B cell (primary cell): ENCODE measurements around the gene TBX20. TPM values are rescaled to one million over a fixed set of nuclear protein-coding genes. Genes with fewer than 3 reads are reported as not detected.

Experiments
- ATAC-seq: fragments of 200-7000 bp; cut with Tn5 transposase; one replicate; pipeline ENCODE4 v1.10.0; 2021; ENCODE audit warnings: low read depth, mild to moderate bottlenecking, moderate number of reproducible peaks, moderate library complexity
- CTCF ChIA-PET: fragments of 350-600 bp; sonication (Branson Sonifier 250); formaldehyde crosslinking; loops from one replicate; lab custom pipeline; 2021; ENCODE audit warnings: antibody characterized with exemption, inconsistent platforms; lab: Charles Lee
- POLR2A ChIA-PET: fragments of 350-600 bp; sonication (Branson Sonifier 250); formaldehyde crosslinking; loops from one replicate; lab custom pipeline; 2021; ENCODE audit warnings: antibody characterized with exemption; lab: Charles Lee
- DNase-seq: peaks from one replicate; pipeline ENCODE4 v3.0.0; 2013
- H2AFZ ChIP-seq: 2 replicates; pipeline ENCODE4 v1.6.1; 2012; ENCODE audit warnings: mild to moderate bottlenecking, low read depth, low read length; ENCODE audit not compliant: insufficient read depth, poor library complexity, severe bottlenecking
- H3K27ac ChIP-seq, 2 donors: 1 replicate in 1 of 2; 2 replicates in 1 of 2; pipeline ENCODE4 v1.5.1; 2012 to 2013; ENCODE audit warnings: low read length in 2 of 2, mild to moderate bottlenecking in 2 of 2, moderate library complexity in 1 of 2
- H3K27me3 ChIP-seq, 4 experiments: fragments of 200-600 bp in 1 of 4; sonication (generic) in 1 of 4; replicated peaks in 1 of 4; 1 replicate in 2 of 4; 2 replicates in 2 of 4; pipeline versions ENCODE4 v1.6.1 to v1.7.0; 2013 to 2016; ENCODE audit warnings: low read length in 3 of 4, mild to moderate bottlenecking in 2 of 4, mixed read lengths in 1 of 4, moderate library complexity in 1 of 4; ENCODE audit not compliant: insufficient read depth in 4 of 4, control insufficient read depth in 3 of 4; ENCODE audit errors: control extremely low read depth in 1 of 4
- H3K36me3 ChIP-seq, 2 experiments: replicated peaks in 1 of 2; 1 replicate in 1 of 2; 2 replicates in 1 of 2; pipeline versions ENCODE4 v1.6.1 to v1.7.1; 2013; ENCODE audit warnings: low read length in 1 of 2; ENCODE audit not compliant: insufficient read depth in 2 of 2, control insufficient read depth in 1 of 2; ENCODE audit errors: control extremely low read depth in 1 of 2, extremely low read depth in 1 of 2
- H3K4me1 ChIP-seq, 2 donors: fragments of 200-600 bp in 1 of 2; sonication (generic) in 1 of 2; 1 replicate in 1 of 2; 2 replicates in 1 of 2; pipeline versions ENCODE4 v1.5.1 to v1.6.1; 2013 to 2017; ENCODE audit warnings: low read length in 2 of 2; ENCODE audit not compliant: control insufficient read depth in 2 of 2, insufficient read depth in 2 of 2
- H3K4me2 ChIP-seq: replicated peaks from 2 replicates; pipeline ENCODE3; 2012; ENCODE audit warnings: mild to moderate bottlenecking, low read depth, low read length; ENCODE audit not compliant: poor library complexity, severe bottlenecking
- H3K4me3 ChIP-seq, 5 experiments: fragments of 200-600 bp in 1 of 5; sonication (generic) in 1 of 5; 1 replicate in 3 of 5; 2 replicates in 2 of 5; pipeline versions ENCODE4 v1.5.1 to v1.7.0; 2011 to 2016; ENCODE audit warnings: low read length in 4 of 5, mild to moderate bottlenecking in 4 of 5, low read depth in 2 of 5, control low read depth in 1 of 5, moderate library complexity in 1 of 5; ENCODE audit not compliant: insufficient read depth in 1 of 5; ENCODE audit errors: control extremely low read depth in 1 of 5, extremely low read depth in 1 of 5
- H3K79me2 ChIP-seq: fragments of 200-600 bp; sonication (generic); one replicate; pipeline ENCODE4 v1.6.0; 2016; ENCODE audit warnings: low read length; ENCODE audit not compliant: control insufficient read depth, insufficient read depth
- H3K9ac ChIP-seq: fragments of 200-600 bp; sonication (generic); 2 replicates; pipeline ENCODE4 v1.6.1; 2017; ENCODE audit warnings: mild to moderate bottlenecking, low read length, moderate library complexity
- H3K9me3 ChIP-seq, 3 donors: one replicate each; pipeline versions ENCODE4 v1.6.1 to v1.7.1; 2013; ENCODE audit warnings: low read length in 2 of 3; ENCODE audit not compliant: control insufficient read depth in 2 of 3, insufficient read depth in 1 of 3; ENCODE audit errors: control extremely low read depth in 1 of 3
- H4K20me1 ChIP-seq: 2 replicates; pipeline ENCODE4 v1.6.0; 2012; ENCODE audit warnings: mild to moderate bottlenecking, low read length; ENCODE audit not compliant: insufficient read depth, control insufficient read depth, poor library complexity, severe bottlenecking
- H3K27ac Mint-ChIP-seq: one replicate; pipeline ENCODE4 v1.8.0; 2021; ENCODE audit warnings: mixed read lengths
- H3K27me3 Mint-ChIP-seq: one replicate; pipeline ENCODE4 v1.8.0; 2021; ENCODE audit warnings: mixed read lengths
- H3K4me1 Mint-ChIP-seq: one replicate; pipeline ENCODE4 v1.8.0; 2021; ENCODE audit warnings: mixed read lengths
- H3K4me3 Mint-ChIP-seq: one replicate; pipeline ENCODE4 v1.8.0; 2021; ENCODE audit warnings: mixed read lengths
- H3K9me3 Mint-ChIP-seq: one replicate; pipeline ENCODE4 v1.8.0; 2022; ENCODE audit warnings: mixed read lengths; ENCODE audit not compliant: insufficient read depth
- CTCF ChIP-seq: fragments of 200-600 bp; IDR thresholded peaks from one replicate; pipeline ENCODE4 v1.8.0; 2022; ENCODE audit warnings: antibody characterized with exemption, mild to moderate bottlenecking
- EZH2 ChIP-seq: IDR thresholded peaks from 2 replicates; pipeline ENCODE4 v1.6.1; 2012; ENCODE audit warnings: borderline replicate concordance, low read depth, mild to moderate bottlenecking, moderate library complexity, low read length; ENCODE audit not compliant: insufficient read depth, poor library complexity, severe bottlenecking
- WGBS: methylation state at CpG from one replicate; pipeline ENCODE4 v1.1.5; 2013; ENCODE audit warnings: missing lambda C conversion rate; ENCODE audit not compliant: insufficient coverage; 5-methylcytosine and 5-hydroxymethylcytosine counted together
- intact Hi-C: fragments of 100-400 bp; cut with micrococcal nuclease; formaldehyde crosslinking; loops from one replicate; pipeline ENCODE4 v1.10.0; 2022
- polyA plus RNA-seq: library from polyadenylated mRNA; depleted of rRNA; stranded (reverse); fragments of >200 nt; gene quantifications from 2 replicates; pipeline ENCODE4 v1.2.3, GENCODE V29; 2012
- total RNA-seq, 2 donors: library from RNA; stranded (reverse); fragments of 120-200 nt in 1 of 2; gene quantifications; 1 replicate in 1 of 2; 2 replicates in 1 of 2; pipeline versions ENCODE4 v1.2.3 to v1.2.4, GENCODE V29; 2013 to 2022

Gene TBX20
- total and polyA plus RNA-seq, 2 donors (not counting 1 experiment from before 2014, with no cell fraction given): 0.25 TPM; not detected in 1

- Mint-ChIP-seq H3K4me3 (no peak overlapping the region), H3K4me1 (peaks cover 9% of the 10 kb centered on the region), H3K27me3 (peaks cover 64% of the 10 kb centered on the region), H3K9me3 (no peaks in the 10 kb centered on the region), H3K27ac (no peak overlapping the region)
- no peaks in the 10 kb centered on the region for H4K20me1 ChIP-seq
- peaks cover 0 to 18% (median 2%) of the 10 kb centered on the region in 3 donors for H3K9me3 ChIP-seq
- no peak overlapping the region for H3K4me2 ChIP-seq
- peaks cover 8 to 20% of the 10 kb centered on the region in 2 donors for H3K4me1 ChIP-seq
- WGBS: 17% methylated on average over 17 of the region's 21 CpGs
- no peak overlapping the region for H3K4me3 ChIP-seq
- no peak for TF ChIP-seq CTCF
- TF ChIP-seq EZH2: no peak
- H3K79me2 ChIP-seq: no peaks in the 10 kb centered on the region
- peaks cover 3 to 56% (median 50%) of the 10 kb centered on the region in 4 experiments for H3K27me3 ChIP-seq
- H3K36me3 ChIP-seq: no peaks in the 10 kb centered on the region
- H2AFZ ChIP-seq: no peak overlapping the region
- intact Hi-C loops: no loop called here
- ChIA-PET POLR2A (no interaction called here), CTCF (no interaction called here)
- ATAC-seq (no peak), DNase-seq (no peak)
- H3K27ac ChIP-seq: no peak overlapping the region
- no peak overlapping the region for H3K9ac ChIP-seq
These were observed 5.0 kb downstream of the TBX20 start for GRCh38 chr7:35248576-35249536.

GRCh38 chr7:35246819-35247218 is 7.1 kb downstream of the TBX20 start:
- Histone ChIP-seq H3K27ac (no peak overlapping the region), H3K9ac (no peak overlapping the region), H3K36me3 (no peaks in the 10 kb centered on the region), H3K9me3 (peaks cover 0 to 10% (median 0%) of the 10 kb centered on the region in 3 donors), H3K4me2 (no peak overlapping the region), H2AFZ (no peak overlapping the region), H3K27me3 (peaks cover 3 to 41% (median 33%) of the 10 kb centered on the region in 4 experiments), H4K20me1 (no peaks in the 10 kb centered on the region), H3K79me2 (no peaks in the 10 kb centered on the region), H3K4me3 (no peak overlapping the region), H3K4me1 (peaks cover 0 to 11% of the 10 kb centered on the region in 2 donors)
- no peak overlapping the region for H3K27ac Mint-ChIP-seq
- ChIA-PET POLR2A (no interaction called here), CTCF (no interaction called here)
- TF ChIP-seq CTCF (no peak), EZH2 (no peak)
- H3K27me3 Mint-ChIP-seq: peaks cover 51% of the 10 kb centered on the region
- no peak overlapping the region for H3K4me3 Mint-ChIP-seq
- no peaks in the 10 kb centered on the region for H3K4me1 Mint-ChIP-seq
- H3K9me3 Mint-ChIP-seq: no peaks in the 10 kb centered on the region
- DNase-seq (no peak), ATAC-seq (no peak)
- intact Hi-C loops: no loop called here
